Left lobe of liver (tissue), 2 donors: ENCODE results near the gene CDKN2B-AS1. TPM values are rescaled to one million over a fixed set of nuclear protein-coding genes. Genes with fewer than 3 reads are reported as not detected.

ENCODE experiments used
- ATAC-seq: fragments of 200-7000 bp; cut with Tn5 transposase; one replicate; pipeline ENCODE4 v1.9.1; 2020; ENCODE audit warnings: mild to moderate bottlenecking, moderate library complexity
- DNase-seq: peaks from one replicate; pipeline ENCODE4 v3.0.0-alpha.2; 2020; ENCODE audit warnings: low spot score
- total RNA-seq: library from RNA; stranded (reverse); gene quantifications from one replicate; pipeline ENCODE4 v1.2.1, GENCODE V29; 2021
- donor health status: DM: no; HTN: no; CAD: no; lungs with moderate emphysema.
- donor health status: DM: no; HTN: yes; CAD: no.

Gene CDKN2B-AS1
- total RNA-seq, 1 donor from 2014 or later: not detected

DNA sequence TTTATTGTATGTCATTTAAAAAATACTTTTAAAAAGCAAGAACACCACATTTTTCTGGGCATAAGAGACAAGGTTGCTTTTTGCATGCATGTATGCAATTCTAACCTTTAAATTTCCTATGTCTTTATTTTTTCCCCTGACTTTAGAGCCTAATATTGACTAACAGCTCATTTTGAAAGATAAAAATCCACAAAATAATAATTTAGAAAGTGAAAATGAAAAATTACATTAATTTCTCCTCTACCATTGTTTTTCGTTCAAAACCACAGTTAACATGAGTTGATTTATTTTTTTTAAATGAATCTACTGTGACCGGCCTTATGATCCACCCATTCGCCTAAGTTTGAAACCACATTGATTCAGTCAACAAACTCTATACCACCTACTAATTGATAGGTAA, 152.0 kb downstream of the CDKN2B-AS1 start:
- ATAC-seq: no peak
- no peak for DNase-seq

DNA sequence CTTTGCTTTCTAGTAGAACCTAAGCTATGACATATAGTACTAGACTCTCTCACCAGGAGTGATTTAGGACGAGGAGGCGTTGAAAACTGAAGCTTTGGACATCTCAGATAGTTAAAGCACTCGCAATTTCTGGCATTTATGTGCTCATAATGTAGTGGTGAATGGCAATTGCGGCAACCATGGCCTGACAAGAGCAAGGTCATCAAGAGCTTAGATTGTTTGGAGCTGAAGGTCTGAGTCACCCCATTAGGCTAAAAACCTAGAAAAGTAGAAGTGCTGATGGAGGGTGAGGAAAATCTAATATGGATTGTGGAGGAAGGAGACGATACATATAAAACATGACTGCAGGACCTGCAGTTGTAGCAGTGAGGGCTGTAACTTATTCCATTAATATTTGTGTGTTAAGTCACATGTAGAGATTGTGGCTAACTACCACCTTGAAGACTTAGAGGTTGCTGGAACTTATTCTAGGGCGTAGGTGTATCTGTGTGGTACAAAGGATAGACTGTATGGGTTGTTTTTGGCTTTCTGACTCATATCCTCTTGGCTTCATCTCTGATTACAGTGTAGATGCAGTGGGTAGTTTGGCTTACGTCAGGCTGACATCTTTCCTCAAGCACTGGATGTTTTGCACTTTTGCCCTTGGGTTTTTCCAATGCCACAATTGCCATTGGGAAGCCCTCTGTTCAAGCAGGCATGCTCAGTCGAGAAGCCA, 153.4 kb downstream of the CDKN2B-AS1 start:
- DNase-seq (no peak), ATAC-seq (no peak)

DNA sequence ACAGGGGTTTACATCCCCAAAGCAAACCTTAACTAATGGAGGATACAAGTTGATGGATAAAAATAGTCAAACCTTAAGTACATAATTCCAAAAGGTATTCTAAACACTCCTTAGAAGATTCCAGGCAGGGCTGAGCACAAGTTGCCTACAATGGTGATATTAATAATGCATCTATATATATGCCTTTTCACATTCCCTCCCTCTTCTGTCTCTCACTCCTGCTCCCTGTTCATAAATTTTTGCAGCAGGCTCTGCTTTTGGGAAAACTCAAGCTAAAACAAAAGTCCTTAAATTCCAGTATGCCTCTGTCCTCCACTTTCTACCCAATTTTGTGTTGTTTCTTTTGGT, 153.9 kb downstream of the CDKN2B-AS1 start:
- DNase-seq (no peak), ATAC-seq (no peak)

DNA sequence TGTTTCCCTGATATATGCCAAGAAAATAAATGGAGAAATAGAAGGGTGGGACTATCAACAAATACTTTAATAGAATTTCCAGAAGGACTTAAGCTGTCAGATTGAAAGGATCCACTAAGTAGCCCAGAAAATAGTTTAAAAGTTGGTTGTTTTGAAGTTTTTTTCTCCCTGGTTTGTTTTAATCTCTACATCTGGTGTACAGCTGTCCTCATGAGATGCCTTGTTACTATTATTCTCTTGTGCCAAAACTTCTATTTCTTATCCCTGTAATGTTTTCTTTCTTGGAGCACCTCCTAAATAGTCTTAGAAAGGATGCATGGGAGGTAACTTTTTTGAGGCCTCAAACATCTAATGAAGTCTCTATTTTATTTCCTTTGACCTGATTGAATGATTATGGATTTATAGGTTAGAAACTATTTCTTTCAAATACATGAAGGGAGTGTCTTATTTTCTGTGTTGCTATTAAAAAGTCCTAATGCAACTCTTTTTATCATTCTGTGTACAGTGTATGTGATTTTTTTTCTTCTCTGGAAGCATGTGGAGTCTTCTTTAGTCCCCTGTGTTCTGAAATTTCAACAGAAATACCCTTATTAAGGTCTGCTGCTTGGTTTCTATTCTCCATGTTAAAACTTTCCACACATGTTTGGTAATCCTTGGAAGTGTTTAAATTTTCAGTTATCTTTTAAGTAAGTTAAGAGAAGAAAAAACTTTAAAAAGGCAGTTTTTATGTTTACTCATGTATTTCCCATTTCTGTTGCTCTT, 154.5 kb downstream of the CDKN2B-AS1 start:
- DNase-seq: no peak
- no peak for ATAC-seq

DNA sequence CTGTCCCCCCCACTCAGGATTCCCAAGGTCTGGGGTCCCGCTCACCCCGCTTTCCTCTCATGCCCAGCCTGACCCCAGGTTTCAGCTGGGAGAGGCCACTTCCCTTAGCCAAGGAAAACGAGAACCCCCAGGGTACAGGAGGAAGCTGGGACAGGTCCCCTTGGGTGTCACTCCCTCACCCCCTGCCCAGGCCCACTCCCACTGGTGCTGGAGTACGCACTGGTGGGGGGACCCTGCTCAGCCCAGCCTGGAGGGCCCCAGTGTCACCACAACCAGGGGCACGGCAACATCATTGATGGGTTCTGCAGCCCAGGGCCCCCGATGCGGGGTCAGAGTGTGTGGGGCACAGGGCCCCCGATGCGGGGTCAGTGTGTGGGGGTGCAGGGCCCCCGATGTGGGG, 159.5 kb downstream of the CDKN2B-AS1 start:
- DNase-seq: no peak
- no peak for ATAC-seq

DNA sequence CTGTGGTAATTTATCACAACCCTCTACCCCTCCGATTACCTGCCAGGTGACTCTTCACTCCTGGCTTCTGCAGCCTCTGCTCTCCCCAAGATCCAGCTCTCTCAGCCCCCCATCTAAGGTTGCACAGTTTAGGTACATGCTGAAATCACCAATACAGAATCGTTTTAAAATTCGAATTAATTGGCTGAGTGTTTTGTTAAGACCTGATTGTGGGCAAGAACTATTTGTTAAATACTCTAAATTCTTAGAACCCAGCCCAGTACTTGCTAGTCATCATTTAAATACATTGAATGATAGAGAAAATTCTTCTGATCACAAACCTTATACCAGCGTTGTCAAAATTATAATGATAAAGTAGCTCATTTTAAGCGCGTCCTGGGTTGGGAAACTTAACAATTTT, 162.0 kb downstream of the CDKN2B-AS1 start:
- DNase-seq (no peak), ATAC-seq (no peak)

DNA sequence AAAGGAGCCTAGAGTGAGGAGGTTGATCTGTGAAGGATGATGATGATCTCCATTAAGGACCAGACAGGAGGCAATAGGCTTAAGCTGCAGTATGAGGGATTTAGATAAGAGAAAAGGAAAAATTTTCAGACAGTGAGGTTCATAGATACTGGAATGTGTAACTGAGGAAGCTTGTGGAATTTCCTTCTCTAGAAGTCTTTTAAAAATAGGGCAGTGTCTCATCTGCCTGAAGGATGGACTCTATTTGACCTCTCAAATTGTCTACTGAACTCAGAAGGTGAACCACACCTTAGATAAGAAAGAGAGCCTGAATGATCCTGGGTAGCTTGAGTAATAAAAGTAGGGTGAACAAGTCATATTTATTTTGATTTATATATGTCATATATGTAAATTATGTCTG, 162.7 kb downstream of the CDKN2B-AS1 start:
- ATAC-seq: no peak

DNA sequence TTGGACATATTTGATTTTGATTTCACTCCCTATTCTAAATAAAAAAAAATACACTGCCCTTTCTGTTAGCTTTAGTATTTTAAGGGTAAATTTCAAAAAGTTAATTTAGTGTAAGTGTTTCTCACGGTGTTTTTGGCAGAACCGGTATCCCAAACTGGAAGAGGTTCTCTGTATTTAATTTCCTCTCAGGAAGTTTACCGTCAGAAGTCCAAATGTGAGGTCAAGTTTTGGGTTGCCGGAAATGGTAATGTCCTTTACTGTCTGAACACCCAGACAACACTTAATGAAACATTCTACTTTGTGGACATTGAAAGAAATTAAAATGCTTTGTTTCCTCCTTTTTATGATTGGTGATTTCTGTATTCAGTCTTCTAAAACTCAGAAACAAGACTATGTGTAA, 163.2 kb downstream of the CDKN2B-AS1 start:
- ATAC-seq (no peak), DNase-seq (no peak)

More for the DNA sequence above, 162.7 kb downstream of the CDKN2B-AS1 start:
- no peak for DNase-seq

DNA sequence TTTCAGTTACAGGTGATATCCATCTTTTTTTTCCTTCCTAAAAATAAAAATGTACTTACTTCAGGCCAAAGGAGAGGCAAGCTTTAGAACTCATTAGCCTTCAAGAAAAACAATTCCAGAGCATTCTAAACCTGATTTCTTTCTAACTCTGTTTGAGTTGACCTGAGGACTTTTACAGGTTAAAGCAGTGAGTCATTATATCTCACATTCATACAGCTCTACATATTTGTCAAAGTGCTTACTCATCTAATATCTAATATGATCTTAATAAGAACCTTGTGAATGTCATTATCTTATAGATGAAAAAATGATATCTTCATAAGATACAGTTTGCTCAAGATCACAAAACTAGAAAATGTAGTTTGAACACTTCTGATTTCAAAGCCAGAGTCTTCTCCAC, 163.7 kb downstream of the CDKN2B-AS1 start:
- ATAC-seq (no peak), DNase-seq (no peak)

DNA sequence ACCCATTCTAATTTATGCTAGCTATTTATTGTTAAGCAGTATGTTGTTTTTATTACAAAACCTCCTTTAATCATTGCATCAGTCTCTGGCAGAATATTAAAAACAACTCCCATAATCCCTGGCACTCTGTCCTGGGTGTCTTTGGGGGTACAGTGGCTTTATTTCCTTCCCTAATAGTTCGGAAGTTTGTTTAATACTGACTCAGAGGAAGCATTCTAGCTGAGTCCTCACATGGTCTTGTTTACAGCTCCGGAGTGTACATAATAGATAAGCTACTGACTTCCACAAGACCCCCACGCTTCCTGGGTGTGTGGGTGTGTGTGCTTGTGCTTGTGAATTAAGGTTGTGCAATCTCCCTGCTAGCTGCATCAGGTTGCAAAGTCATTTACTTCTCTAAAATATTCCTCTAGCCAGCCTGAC, 164.3 kb downstream of the CDKN2B-AS1 start:
- DNase-seq: no peak
- ATAC-seq: peak; percentile 66

DNA sequence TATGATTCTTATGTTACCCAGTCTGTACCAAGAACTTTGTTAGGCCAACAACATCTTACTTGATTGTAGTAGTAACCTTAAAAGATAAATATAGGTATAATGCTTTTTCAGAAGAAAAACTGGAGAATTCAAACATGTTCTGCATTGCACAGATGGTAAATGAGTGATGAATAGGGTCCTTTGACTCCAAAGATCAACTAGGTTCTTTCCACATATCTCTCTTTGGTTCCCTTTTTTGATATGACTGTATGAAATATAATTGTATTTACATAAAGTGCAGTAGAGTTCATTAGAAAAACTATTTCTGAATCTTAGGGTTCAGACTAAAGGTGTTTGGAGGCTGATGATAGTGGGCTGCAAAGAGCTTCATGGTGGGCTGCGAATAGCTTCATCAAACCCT, 165.0 kb downstream of the CDKN2B-AS1 start:
- DNase-seq: no peak
- ATAC-seq: no peak

DNA sequence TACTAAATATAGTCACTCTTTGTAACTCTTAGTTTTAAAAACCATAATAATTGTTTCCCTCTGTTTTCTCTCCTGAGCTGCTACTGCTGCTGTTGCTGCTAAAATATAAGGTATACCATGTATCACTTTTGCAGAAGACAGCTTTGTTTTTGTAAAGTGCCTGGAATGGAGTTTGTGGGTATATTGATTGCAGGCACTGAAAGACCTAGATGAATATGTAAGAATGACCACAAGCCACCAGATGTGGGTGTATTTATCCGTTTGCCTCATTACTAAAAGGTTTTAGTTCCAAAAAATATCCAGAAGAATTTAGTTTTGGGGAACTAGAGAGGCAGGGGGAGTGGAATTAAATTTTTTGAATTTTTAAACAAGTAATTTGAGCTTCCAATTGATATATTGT, 165.6 kb downstream of the CDKN2B-AS1 start:
- no peak for ATAC-seq
- DNase-seq: no peak

DNA sequence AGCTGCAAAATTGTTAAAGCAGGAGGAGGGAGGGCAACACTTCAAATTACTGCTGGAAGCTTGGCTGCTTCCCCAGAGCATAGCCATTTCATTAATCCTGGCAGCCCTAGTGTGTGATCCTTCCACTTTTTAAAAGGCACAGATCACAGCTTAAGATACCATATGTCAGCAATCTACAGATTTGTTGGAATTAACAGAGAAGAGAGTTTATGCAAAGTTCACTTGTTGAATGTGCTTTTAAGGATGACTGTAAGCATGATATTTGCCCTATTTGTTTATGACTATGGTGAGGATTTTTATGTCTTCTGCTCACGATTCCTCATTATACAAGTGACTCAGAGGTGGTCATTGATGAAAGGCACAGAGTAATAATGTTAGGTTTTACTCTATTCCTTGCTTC, 170.6 kb downstream of the CDKN2B-AS1 start:
- ATAC-seq (no peak), DNase-seq (no peak)

DNA sequence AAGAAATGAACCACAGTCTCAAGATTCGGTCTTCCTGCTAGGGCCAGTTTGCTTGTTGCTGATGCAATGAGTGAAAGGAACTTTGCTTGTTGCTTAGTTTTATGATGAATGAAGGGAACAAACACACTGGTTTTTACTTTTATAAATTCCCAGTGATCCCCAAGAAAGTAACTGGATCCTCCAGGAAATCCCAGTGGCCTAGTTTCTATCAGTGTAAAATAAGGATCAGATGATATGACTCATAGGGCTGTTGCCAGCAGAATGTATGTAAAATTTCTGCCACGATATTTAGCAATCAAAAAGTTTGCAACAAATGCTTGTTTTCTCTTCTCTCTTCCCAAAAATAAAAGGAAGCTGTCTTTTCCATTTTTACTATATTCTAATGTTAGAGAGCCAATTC, 174.7 kb downstream of the CDKN2B-AS1 start:
- ATAC-seq (no peak), DNase-seq (no peak)

DNA sequence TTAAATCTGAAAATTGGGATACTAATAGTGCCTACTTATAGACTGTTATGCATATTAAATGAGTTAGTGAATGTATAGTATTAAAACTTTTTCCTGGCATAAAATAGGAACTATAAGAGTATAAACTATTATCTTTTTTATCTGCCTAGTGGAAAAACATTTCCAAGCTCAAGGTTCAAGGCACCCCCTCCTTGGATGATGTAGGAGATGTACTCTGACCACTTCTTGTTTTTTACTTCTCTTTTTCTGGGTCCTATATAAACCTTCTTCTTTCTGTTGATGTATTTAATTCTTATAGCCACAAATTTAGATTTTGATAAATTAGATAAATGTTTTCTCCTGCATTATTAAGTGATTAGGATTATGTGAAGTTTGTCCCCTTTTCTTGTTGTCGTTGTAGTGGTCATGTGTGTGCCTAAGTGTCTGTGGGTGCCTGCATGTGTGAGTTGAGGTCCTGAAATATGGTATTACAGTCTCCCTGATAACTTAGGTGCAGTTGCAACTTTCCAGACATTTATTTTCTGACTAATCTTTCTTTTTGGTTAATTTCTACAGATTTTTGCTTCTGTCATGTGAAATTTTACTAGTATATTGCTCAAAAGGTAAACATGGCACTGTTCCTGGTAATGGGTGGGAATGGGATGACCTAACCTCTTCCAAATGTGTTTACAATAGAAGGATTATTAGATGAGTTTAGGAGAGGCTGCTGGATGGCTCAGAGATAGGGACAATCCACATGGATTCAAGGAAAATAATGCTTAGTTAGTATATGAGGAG, 175.3 kb downstream of the CDKN2B-AS1 start:
- ATAC-seq (peak; percentile 66), DNase-seq (no peak)

Other genes starting within 250 kb of the CDKN2B-AS1 start
- gene MTAP, start 192.2 kb upstream of the CDKN2B-AS1 start, total RNA-seq: 15.1 TPM
- gene CDKN2A, start 399 bp upstream of the CDKN2B-AS1 start, total RNA-seq: 0.55 TPM
- gene CDKN2B, start 14.5 kb downstream of the CDKN2B-AS1 start, total RNA-seq: 0.93 TPM